HG03097 (cell line): ENCODE data around the gene RHCG.

Source experiments
- ATAC-seq: cut with Tn5 transposase; IDR thresholded peaks from one replicate; pipeline ENCODE4 v1.9.1; 2021; ENCODE audit not compliant: unreplicated experiment, low FRiP score

RHCG gene

GRCh38 chr15:89506026-89506686 lies 9.8 kb upstream of the RHCG start:
- no peak for ATAC-seq

GRCh38 chr15:89504166-89504565 lies 7.8 kb upstream of the RHCG start:
- no peak for ATAC-seq

GRCh38 chr15:89502867-89503595 lies 6.6 kb upstream of the RHCG start:
- ATAC-seq = no peak

GRCh38 chr15:89501646-89502045 lies 5.3 kb upstream of the RHCG start:
- ATAC-seq = no peak

GRCh38 chr15:89500397-89501270 lies 4.3 kb upstream of the RHCG start:
- ATAC-seq = no peak

GRCh38 chr15:89499156-89499555 lies 2.8 kb upstream of the RHCG start:
- ATAC-seq = no peak

- ATAC-seq = no peak
These were observed 2.2 kb upstream of the RHCG start for GRCh38 chr15:89498574-89498906.

- ATAC-seq = no peak
These were observed 848 bp upstream of the RHCG start for GRCh38 chr15:89497231-89497630.

GRCh38 chr15:89495638-89496145 lies 691 bp downstream of the RHCG start:
- ATAC-seq = no peak

- no peak for ATAC-seq
These were observed 1.3 kb downstream of the RHCG start for GRCh38 chr15:89494941-89495637.

- no peak for ATAC-seq
These were observed 2.4 kb downstream of the RHCG start for GRCh38 chr15:89494031-89494430.

- ATAC-seq = no peak
These were observed 3.3 kb downstream of the RHCG start for GRCh38 chr15:89492934-89493631.

GRCh38 chr15:89492111-89492641 lies 4.2 kb downstream of the RHCG start:
- no peak for ATAC-seq

GRCh38 chr15:89490814-89491315 lies 5.5 kb downstream of the RHCG start:
- ATAC-seq = no peak

- ATAC-seq = no peak
These were observed 6.1 kb downstream of the RHCG start for GRCh38 chr15:89490081-89490813.

GRCh38 chr15:89489376-89489775 lies 7.0 kb downstream of the RHCG start:
- ATAC-seq = no peak

GRCh38 chr15:89487791-89488190 lies 8.6 kb downstream of the RHCG start:
- ATAC-seq = no peak

- no peak for ATAC-seq
These were observed 9.7 kb downstream of the RHCG start for GRCh38 chr15:89486726-89487050.

- no peak for ATAC-seq
These were observed 13.3 kb downstream of the RHCG start for GRCh38 chr15:89483079-89483478.
